Activated T-helper 17 cell treated with anti-CD3 and anti-CD28 coated beads, Interleukin-2, amount 50 U/mL, for 72 hours (primary cell): Measurements from ENCODE around the gene SKIL. TPM values are rescaled to one million over a fixed set of nuclear protein-coding genes. Genes with fewer than 3 reads are reported as not detected.

ENCODE experiments used
- total RNA-seq, 2 donors: library from RNA; stranded (reverse); gene quantifications; one replicate each; pipeline ENCODE4 v1.2.3, GENCODE V29; 2022

SKIL gene
- total RNA-seq, 2 donors from 2014 or later: 16.9 to 21.0 TPM

Other genes with a start within 250 kb of the SKIL start
- gene PHC3, start 176.0 kb upstream of the SKIL start, total RNA-seq: 10 to 100 TPM; 65.8 to 98.7 TPM
- gene PRKCI, start 135.3 kb upstream of the SKIL start, total RNA-seq: 10 to 100 TPM; 21.3 to 27.1 TPM
- not detected for gene CLDN11, start 61.2 kb downstream of the SKIL start, total RNA-seq
- not detected for gene SLC7A14, start 228.4 kb downstream of the SKIL start, total RNA-seq